Embryonic facial prominence (tissue), 1 donor: Measurements from ENCODE around the gene PTPRD.

Experiments used
- DNase-seq: peaks from one replicate; pipeline ENCODE4 v3.0.0-alpha.2; 2016; ENCODE audit errors: extremely low spot score

Gene PTPRD

GRCh38 chr9:10268531-10269485 lies 344.0 kb downstream of the PTPRD start:
- DNase-seq = no peak

DNA sequence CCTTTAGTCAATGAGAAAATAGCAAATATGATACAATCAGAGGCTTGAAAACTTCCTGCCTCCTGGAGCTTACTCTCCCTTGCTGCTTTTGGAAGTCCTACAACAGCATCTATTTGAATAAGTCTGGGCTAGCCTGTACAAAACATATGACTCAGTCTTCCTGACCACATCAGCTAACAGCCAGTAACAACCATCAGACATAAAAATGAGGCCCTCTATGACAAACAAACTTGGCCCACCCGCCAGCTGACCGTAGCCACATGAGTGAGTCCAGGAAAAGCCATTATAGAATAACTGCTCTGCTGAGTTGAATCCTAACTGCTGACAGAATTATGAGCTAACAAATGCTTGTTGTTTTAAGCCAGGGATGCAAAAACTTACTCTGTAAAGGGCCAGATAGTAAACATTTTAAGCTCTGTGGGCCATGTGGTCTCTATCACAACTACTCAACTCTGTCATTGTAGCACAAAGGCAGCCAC lies 347.6 kb downstream of the PTPRD start:
- DNase-seq = no peak

DNA sequence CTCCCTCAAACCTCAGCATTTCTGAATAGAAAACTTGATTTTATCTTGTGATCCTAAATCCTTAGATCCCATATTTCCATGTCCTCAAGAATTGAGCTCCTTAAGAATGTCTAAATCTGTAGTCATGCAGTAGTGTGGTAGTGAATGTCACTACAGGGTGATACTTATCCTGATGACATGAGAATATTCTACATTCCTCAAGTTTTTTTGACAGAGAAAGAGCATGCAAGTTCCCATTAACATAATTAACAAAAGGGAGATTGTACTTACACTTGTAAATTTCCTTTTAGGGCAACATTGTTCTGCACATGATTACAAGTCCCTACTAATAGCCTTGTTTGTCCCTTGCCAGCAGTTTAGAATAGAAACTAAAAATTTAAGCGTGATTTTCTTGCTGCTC lies 352.3 kb downstream of the PTPRD start:
- no peak for DNase-seq

DNA sequence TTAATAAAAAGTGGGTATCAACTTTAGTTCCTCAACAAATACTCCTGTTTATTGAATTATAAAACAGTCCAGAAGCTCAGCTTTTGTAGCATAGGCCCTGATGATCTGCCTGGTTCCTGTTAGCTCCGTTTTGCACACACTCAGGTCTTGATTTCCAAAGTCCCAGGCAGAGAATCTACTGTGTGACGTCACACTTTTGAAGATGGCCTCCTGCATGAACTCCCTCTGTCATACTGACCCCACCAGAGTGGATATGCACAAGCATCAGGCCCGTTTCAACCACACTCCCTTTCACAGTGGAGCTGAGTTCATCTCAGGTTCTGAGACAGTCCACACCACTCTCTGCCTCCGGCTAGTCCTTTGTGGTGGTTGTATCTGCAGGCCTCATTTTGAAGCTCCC lies 353.1 kb downstream of the PTPRD start:
- no peak for DNase-seq

DNA sequence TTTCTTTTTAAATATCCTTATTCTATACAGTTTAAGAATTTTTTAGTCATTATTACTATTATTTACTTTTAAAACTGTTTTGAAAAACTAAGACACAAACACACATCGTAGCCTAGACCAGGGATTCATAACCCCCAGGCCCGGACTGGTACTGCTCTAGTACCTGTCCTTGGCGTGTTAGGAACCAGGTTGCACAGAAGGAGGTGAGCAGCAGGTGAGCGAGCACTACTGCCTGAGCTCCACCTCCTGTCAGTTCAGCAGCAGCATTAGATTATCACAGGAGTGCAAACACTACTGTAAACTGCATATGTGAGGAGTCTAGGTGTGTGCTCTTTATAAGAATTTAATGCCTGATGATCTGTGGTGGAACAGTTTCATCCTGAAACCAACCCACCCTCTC lies 357.0 kb downstream of the PTPRD start:
- no peak for DNase-seq

DNA sequence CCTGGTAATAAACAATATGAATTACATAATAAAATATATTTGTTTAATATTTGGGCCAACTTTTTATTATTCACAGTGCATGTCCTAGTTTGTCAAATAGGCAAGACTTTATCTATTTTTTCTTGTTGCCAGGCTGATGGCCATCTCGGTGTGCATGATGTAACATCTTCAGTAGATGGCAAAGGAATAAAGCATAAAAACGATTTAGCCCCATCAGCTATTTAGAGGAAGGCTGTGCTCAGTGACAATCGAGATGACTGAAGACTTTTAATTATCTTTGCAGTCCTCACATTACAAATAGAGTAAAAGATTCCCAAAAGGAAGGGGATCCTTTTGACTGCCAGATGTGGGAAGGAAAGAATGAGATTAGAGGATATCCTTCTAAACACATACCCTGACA lies 358.5 kb downstream of the PTPRD start:
- no peak for DNase-seq

DNA sequence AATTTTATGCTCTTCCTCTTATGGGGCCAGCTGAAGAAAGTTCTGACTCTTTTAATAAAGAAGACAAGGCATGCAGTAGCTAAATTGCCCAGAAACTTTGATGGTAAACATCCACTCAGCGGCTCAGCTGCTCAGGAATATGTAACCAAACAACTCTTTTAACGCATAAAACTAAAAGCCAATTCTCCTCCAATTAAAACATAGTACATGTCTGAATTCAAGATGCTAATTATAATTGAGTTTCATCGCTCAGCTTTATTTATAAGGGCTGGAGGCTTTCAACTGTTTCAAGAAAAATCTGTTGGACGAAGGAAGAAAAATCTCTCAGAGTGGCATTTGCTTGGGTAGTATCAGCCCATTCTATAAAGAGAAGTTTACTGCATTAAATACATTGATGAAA lies 359.5 kb downstream of the PTPRD start:
- no peak for DNase-seq

DNA sequence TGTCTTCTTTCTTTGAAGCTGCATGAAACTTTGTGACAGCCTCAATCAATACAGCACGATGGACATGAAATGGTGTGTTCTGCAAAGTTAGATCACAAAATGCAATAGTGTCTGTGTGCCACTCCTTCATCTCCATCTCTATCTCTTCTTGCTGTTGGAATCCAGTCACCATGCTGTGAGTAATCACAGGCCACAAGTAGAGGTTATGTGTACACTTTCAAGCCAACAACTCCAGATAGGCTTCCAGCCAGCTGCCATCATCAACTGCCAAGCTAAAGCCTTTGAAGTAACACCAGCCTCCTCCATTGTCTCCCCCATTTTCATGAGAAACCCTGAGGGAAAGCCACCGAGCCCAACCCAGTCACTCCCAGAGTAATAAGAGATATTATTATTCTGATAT lies 360.6 kb downstream of the PTPRD start:
- no peak for DNase-seq

DNA sequence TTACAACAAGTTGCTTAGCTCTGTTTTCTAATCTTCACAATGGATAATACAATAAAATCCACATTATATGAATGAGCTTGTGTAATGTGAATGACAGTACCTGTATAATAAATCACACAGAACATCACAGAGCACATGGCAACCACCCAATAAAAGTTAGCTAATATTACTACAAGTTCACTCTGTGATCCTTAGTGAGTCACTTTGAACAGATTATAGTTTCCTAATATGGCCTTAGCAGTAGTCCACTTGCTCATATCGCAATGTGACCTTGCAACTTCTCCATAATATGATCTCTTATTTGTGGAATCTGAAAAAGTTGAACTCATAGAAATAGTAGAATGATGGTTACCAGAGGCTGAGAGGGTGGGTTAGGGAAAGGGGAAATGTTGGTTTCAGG lies 361.3 kb downstream of the PTPRD start:
- no peak for DNase-seq

- no peak for DNase-seq
These were observed 362.6 kb downstream of the PTPRD start for GRCh38 chr9:10250219-10250618.

GRCh38 chr9:10248890-10249289 lies 363.9 kb downstream of the PTPRD start:
- no peak for DNase-seq

DNA sequence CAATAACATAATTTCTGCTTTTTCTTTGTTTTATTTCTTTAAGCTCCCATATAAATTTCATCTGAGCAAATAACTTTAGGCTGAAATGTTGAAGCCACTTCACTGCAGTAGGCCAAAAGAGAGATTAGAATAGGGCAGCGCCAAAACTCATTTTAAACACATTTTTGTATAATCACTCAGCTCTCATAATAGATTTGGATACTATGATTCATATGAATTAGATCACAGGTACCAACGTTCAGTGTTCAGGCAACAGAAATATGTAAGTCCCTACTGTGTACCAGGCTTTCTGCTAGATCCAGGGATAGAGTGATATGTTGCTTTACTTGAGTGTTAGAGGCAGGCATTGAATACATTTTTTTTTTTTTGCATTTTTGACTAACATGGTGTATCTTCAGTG lies 370.5 kb downstream of the PTPRD start:
- no peak for DNase-seq

DNA sequence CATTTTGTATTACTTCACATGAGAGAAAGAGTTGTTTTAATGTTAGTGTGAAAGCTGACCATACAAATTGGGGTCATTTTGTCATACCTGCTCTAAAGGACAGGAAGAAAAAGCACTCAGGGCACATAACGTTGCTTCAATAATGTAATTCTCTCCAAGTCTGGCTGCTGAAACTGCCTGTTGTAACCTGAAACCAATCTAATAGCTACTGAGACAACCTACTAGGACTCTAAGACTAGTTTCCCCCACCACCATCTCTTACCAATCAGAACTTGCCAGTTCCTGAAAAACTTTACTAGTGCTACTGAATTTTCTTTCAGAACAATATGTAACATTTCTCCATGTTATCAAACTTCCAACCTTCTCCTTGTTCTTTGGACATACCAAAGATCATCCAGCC lies 374.7 kb downstream of the PTPRD start:
- no peak for DNase-seq

GRCh38 chr9:10237584-10237983 lies 375.2 kb downstream of the PTPRD start:
- no peak for DNase-seq

- no peak for DNase-seq
These were observed 376.6 kb downstream of the PTPRD start for GRCh38 chr9:10236161-10236560.

GRCh38 chr9:10235376-10235775 lies 377.4 kb downstream of the PTPRD start:
- DNase-seq = no peak

DNA sequence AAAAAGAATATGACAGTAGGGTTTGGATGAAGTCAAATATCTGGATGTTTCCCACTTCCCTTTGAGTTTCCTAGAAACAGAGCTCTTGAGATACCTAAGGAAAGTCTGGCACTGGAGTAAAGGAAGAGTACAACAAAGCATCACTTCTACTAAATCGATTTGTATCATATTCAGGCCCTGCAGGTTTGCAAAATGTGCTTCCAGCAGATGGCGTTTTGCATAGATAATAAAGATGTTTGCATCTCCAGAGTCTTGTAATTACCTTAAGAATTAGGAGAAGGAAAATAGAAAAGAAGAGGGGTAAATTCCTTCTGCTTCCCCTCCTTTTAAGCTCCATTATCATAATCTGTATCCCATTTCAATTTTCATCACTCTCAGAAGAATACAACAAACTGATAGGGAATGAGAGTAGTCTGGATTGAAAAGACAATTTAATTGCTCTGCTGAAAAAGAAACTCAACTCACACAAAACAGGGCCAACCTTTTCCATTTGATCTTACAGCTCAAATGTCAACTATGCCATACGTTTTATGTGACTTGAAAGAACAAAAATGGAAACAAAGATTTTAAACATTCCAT lies 380.4 kb downstream of the PTPRD start:
- DNase-seq = no peak

GRCh38 chr9:10230512-10230911 lies 382.3 kb downstream of the PTPRD start:
- no peak for DNase-seq

- no peak for DNase-seq
These were observed 384.7 kb downstream of the PTPRD start for GRCh38 chr9:10228082-10228481.

DNA sequence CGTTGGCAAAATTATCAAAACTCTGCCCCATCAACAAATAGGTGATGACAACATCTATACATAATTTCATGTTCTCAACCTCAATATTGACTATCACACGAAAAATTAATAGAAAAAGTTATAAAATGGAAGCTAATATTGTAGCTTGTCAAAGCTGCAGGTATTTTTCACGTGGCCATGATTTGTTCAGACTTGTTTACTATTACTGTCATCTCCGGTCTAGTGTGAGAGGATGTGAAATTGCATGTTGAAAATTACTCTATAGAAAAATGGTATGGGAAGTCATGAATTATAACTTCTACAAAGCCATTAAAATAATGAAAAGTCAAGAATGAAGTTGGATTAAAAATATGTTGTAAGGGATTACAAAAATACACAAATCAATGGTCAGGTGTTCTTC lies 385.8 kb downstream of the PTPRD start:
- DNase-seq = no peak

DNA sequence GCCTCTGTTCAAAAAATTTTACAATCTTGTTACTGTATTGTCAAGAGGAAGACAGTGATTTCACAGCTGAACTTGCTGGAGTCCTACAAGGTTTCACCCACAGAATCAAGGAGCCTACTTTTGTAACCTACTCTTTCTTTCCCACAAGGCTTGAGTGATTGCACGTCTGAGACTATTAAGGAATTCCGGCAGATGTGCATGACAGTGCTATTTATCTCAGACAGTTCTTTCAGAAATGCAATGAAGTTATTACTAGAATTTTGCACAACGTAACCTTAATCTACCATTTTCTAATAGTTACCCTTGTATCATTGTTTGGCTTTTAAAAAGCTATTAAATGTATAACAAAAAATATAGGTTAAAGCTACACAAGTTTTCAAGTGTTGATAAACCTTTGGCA lies 400.1 kb downstream of the PTPRD start:
- no peak for DNase-seq

GRCh38 chr9:10208691-10209069 lies 404.1 kb downstream of the PTPRD start:
- no peak for DNase-seq

- DNase-seq = no peak
These were observed 408.5 kb downstream of the PTPRD start for GRCh38 chr9:10204276-10204675.
